PC-9 (cell line): Measurements from ENCODE around the gene SPRY2. TPM values are rescaled to one million over a fixed set of nuclear protein-coding genes. Genes with fewer than 3 reads are reported as not detected.
"Not testable (repeated sequence)": the region's sequence is repeated elsewhere in the genome, so short reads cannot be mapped to it uniquely, and the experiment has no call there.

Experiments
- BruUV-seq: library from RNA; stranded (reverse); fragments of 400-500 nt; replicated peaks from 2 replicates; lab custom pipeline; 2021; lab: Mats Ljungman, UMichigan
- CTCF ChIA-PET: fragments of 300-600 bp; sonication (Branson Sonifier 250); formaldehyde crosslinking; loops from one replicate; lab custom pipeline; 2022; ENCODE audit warnings: antibody characterized with exemption; lab: Charles Lee
- POLR2A ChIA-PET: fragments of 300-600 bp; sonication (Branson Sonifier 250); formaldehyde crosslinking; loops from one replicate; lab custom pipeline; 2022; ENCODE audit warnings: antibody characterized with exemption; ENCODE audit not compliant: unreplicated experiment; lab: Charles Lee
- DNase-seq, 2 experiments: peaks; one replicate each; pipeline versions ENCODE4 v3.0.0 to v3.0.0-alpha.2; 2015 to 2022; ENCODE audit warnings: mixed read lengths in 1 of 2
- H2AFZ ChIP-seq: fragments of 200-600 bp; sonication (generic); 2 replicates; pipeline ENCODE4 v1.8.1; 2017; ENCODE audit warnings: antibody characterized with exemption
- H3F3A ChIP-seq: fragments of 200-600 bp; sonication (generic); 2 replicates; pipeline ENCODE4 v1.8.1; 2017; ENCODE audit warnings: antibody characterized with exemption, mild to moderate bottlenecking, low read depth; ENCODE audit not compliant: insufficient read depth
- H3K27ac ChIP-seq: fragments of 200-600 bp; sonication (generic); 2 replicates; pipeline ENCODE4 v1.6.1; 2016; ENCODE audit warnings: mixed run types
- H3K27me3 ChIP-seq: fragments of 200-600 bp; sonication (generic); 2 replicates; pipeline ENCODE4 v1.6.1; 2016; ENCODE audit warnings: low read depth, mixed run types; ENCODE audit not compliant: insufficient read depth
- H3K36me3 ChIP-seq: fragments of 200-600 bp; sonication (generic); 2 replicates; pipeline ENCODE4 v1.6.1; 2016; ENCODE audit warnings: low read depth, mixed run types
- H3K4me1 ChIP-seq: fragments of 200-600 bp; sonication (generic); replicated peaks from 2 replicates; pipeline ENCODE4 v1.6.1; 2016; ENCODE audit warnings: mixed run types; ENCODE audit not compliant: insufficient read depth
- H3K4me2 ChIP-seq: fragments of 200-600 bp; sonication (generic); 2 replicates; pipeline ENCODE4 v1.6.1; 2017; ENCODE audit warnings: mixed run types
- H3K4me3 ChIP-seq: fragments of 200-600 bp; sonication (generic); 2 replicates; pipeline ENCODE4 v1.6.1; 2016; ENCODE audit warnings: mixed run types
- H3K79me2 ChIP-seq: fragments of 200-600 bp; sonication (generic); 2 replicates; pipeline ENCODE4 v1.6.1; 2017; ENCODE audit warnings: low read depth, mixed run types
- H3K9me2 ChIP-seq: fragments of 200-600 bp; sonication (generic); 2 replicates; pipeline ENCODE4 v1.8.1; 2017; ENCODE audit warnings: mild to moderate bottlenecking; ENCODE audit not compliant: insufficient read depth
- H3K9me3 ChIP-seq: fragments of 200-600 bp; sonication (generic); 2 replicates; pipeline ENCODE4 v1.8.1; 2016; ENCODE audit warnings: low read depth; ENCODE audit not compliant: insufficient read depth
- H4K20me1 ChIP-seq: fragments of 200-600 bp; sonication (generic); 2 replicates; pipeline ENCODE4 v1.8.1; 2017; ENCODE audit not compliant: insufficient read depth
- CTCF ChIP-seq: fragments of 200-600 bp; sonication (generic); conservative IDR thresholded peaks from 2 replicates; pipeline ENCODE4 v1.6.1; 2017; ENCODE audit warnings: mixed run types, antibody characterized with exemption, mild to moderate bottlenecking, moderate library complexity
- EZH2 ChIP-seq: fragments of 200-600 bp; sonication (generic); IDR thresholded peaks from 2 replicates; pipeline ENCODE4 v1.8.0; 2017; ENCODE audit warnings: antibody characterized with exemption, low read depth
- intact Hi-C: fragments of 100-400 bp; cut with micrococcal nuclease; formaldehyde crosslinking; loops from one replicate; pipeline ENCODE4 v1.10.0; 2022; ENCODE audit not compliant: unreplicated experiment
- total RNA-seq: library from RNA; stranded (reverse); gene quantifications from 2 replicates; pipeline ENCODE4 v1.2.3, GENCODE V29; 2021

The SPRY2 gene
- total RNA-seq, 1 experiment from 2014 or later: 13.4 TPM

DNA sequence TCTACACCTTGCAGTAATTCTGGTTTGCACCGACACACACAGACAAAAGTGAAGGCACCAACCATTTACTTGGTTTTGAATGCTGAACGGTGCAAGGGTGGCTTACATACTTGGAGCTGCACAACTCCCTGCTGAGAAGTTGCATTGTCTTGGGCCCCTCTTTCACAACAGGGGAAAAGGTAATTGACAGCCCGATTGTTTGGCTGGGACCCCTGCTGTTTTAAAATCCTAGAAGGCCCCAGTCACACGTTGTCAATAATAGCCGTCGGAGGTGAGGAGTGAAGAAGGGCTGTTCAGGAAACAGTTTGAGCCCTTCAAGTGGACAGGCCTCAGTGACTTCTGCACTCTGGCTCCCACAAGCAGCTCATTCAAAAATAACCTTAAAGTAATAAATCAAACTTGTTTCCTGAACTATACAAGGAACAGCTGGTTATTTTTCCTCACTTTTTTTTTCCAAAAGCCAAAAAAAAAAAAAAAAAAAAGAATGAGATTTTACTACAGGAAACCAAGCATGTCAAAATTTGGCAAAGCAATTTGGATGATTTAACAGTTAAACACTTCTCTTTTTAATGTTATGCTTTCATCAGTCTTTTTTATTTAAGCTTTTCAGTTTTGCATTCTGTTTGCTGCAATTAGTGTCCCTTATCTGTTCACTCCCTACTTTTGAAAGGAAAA is 19.0 kb upstream of the SPRY2 start:
- intact Hi-C loops: loop anchor here (5.0 kb wide), 1 partner anchor 728 kb away; no protein-coding TSS in a partner anchor

DNA sequence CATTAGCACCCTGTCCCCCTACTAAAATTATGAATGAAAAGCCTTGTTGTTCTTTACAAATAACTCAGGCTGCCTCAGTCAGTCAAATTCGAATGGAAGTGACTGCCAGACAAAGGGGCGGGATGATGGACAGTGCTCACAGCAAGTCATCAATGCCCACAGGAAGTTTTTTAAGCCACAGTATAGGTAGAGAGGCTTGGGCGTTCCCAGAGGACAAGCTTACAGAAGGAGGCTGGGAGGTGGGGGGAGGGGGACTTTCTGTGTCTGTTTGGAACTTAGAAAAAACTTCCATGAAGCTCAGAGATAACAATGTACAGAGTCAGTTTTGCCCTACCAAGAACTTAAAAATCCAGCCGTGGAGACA is 18.5 kb upstream of the SPRY2 start:
- Histone ChIP-seq H4K20me1 (no peaks in the 10 kb centered on the region), H3K27ac (no peak overlapping the region), H3K4me1 (no peaks in the 10 kb centered on the region), H3K27me3 (no peaks in the 10 kb centered on the region), H3K4me3 (no peak overlapping the region), H3K4me2 (no peak overlapping the region), H3K79me2 (no peaks in the 10 kb centered on the region), H3F3A (no peaks in the 10 kb centered on the region), H3K9me3 (no peaks in the 10 kb centered on the region), H3K36me3 (no peaks in the 10 kb centered on the region), H2AFZ (no peak overlapping the region), H3K9me2 (no peaks in the 10 kb centered on the region)
- intact Hi-C loops: no loop called here
- BruUV-seq: no TSS peak
- DNase-seq: no peak
- POLR2A ChIA-PET: no interaction called here
- CTCF ChIA-PET: interaction anchor here (0.6 kb wide), 1 partner anchor 57 kb away, joined by 20 read pairs; no protein-coding TSS in a partner anchor
- TF ChIP-seq CTCF: no peak

More for the DNA sequence above, 19.0 kb upstream of the SPRY2 start:
- H3K79me2 ChIP-seq: no peaks in the 10 kb centered on the region
- no peaks in the 10 kb centered on the region for H3K9me2 ChIP-seq
- H3K4me3 ChIP-seq: no peak overlapping the region
- TF ChIP-seq EZH2: no peak
- no peak for TF ChIP-seq CTCF
- no peaks in the 10 kb centered on the region for H3F3A ChIP-seq
- ChIA-PET POLR2A (no interaction called here), CTCF (interaction anchor here (0.6 kb wide), 1 partner anchor 57 kb away, joined by 20 read pairs; no protein-coding TSS in a partner anchor)
- no TSS peak for BruUV-seq
- H3K36me3 ChIP-seq: no peaks in the 10 kb centered on the region
- H3K9me3 ChIP-seq: no peaks in the 10 kb centered on the region
- no peak overlapping the region for H3K27ac ChIP-seq
- no peaks in the 10 kb centered on the region for H4K20me1 ChIP-seq
- no peak overlapping the region for H2AFZ ChIP-seq
- H3K4me1 ChIP-seq: no peaks in the 10 kb centered on the region
- no peak for DNase-seq
- H3K27me3 ChIP-seq: no peaks in the 10 kb centered on the region
- no peak overlapping the region for H3K4me2 ChIP-seq

- H3K4me3 ChIP-seq, H3K9me2 ChIP-seq, H3K9me3 ChIP-seq, H3K36me3 ChIP-seq, H3K27ac ChIP-seq, BruUV-seq, H3K79me2 ChIP-seq, intact Hi-C loops, CTCF ChIA-PET, H3F3A ChIP-seq, H3K27me3 ChIP-seq, DNase-seq, H4K20me1 ChIP-seq, H3K4me1 ChIP-seq, POLR2A ChIA-PET, H3K4me2 ChIP-seq, H2AFZ ChIP-seq: not testable (repeated sequence)
Measured at GRCh38 chr13:80355496-80356094, 14.7 kb upstream of the SPRY2 start.
